Endothelial cell of umbilical vein (primary cell): ENCODE data around the gene RASGEF1C. TPM values are rescaled to one million over a fixed set of nuclear protein-coding genes. Genes with fewer than 3 reads are reported as not detected.

Experiments
- BruUV-seq: library from RNA; stranded (reverse); fragments of 400-500 nt; replicated peaks from 2 replicates; lab custom pipeline; 2021; lab: Mats Ljungman, UMichigan
- CTCF ChIA-PET: fragments of 300-600, 350-600 bp; sonication (Branson Sonifier 250); formaldehyde crosslinking; loops from one replicate; lab custom pipeline; 2021; ENCODE audit warnings: antibody characterized with exemption, inconsistent platforms; lab: Charles Lee
- POLR2A ChIA-PET: fragments of 300-600, 350-600 bp; sonication (Branson Sonifier 250); formaldehyde crosslinking; loops from one replicate; lab custom pipeline; 2021; ENCODE audit warnings: antibody characterized with exemption, inconsistent platforms; lab: Charles Lee
- DNase-seq: peaks from one replicate; pipeline ENCODE4 v3.0.0-alpha.2; 2011; ENCODE audit warnings: low read depth, low spot score
- FAIRE-seq: peaks from 2 replicates; lab custom pipeline; 2011; peaks lifted over from hg19 to GRCh38; lab: Jason Lieb, UNC
- H2AFZ ChIP-seq: 2 replicates; pipeline ENCODE4 v1.6.0; 2012; ENCODE audit warnings: low read depth, low read length, control low read depth, inconsistent platforms
- H3K27ac ChIP-seq: 2 replicates; pipeline ENCODE4 v1.5.1; 2011; ENCODE audit warnings: low read depth, mild to moderate bottlenecking, control low read depth, low read length, moderate library complexity; ENCODE audit not compliant: insufficient read depth
- H3K27me3 ChIP-seq, 2 experiments: 2 replicates each; pipeline versions ENCODE4 v1.6.0 to v1.6.1; 2011; ENCODE audit warnings: low read length in 2 of 2, mixed read lengths in 1 of 2; ENCODE audit not compliant: control insufficient read depth in 2 of 2, insufficient read depth in 2 of 2
- H3K36me3 ChIP-seq, 2 experiments: 2 replicates in 1 of 2; 3 replicates in 1 of 2; pipeline ENCODE4 v1.5.1; 2011; ENCODE audit warnings: low read length in 2 of 2, mild to moderate bottlenecking in 1 of 2, moderate library complexity in 1 of 2; ENCODE audit not compliant: control insufficient read depth in 2 of 2, insufficient read depth in 2 of 2; ENCODE audit errors: extremely low read depth in 1 of 2
- H3K4me1 ChIP-seq: 3 replicates; pipeline ENCODE4 v1.5.1; 2011; ENCODE audit warnings: mild to moderate bottlenecking, low read length; ENCODE audit not compliant: control insufficient read depth, insufficient read depth; ENCODE audit errors: extremely low read depth
- H3K4me2 ChIP-seq: 2 replicates; pipeline ENCODE4 v1.6.1; 2011; ENCODE audit warnings: low read length, control low read depth, mixed read lengths; ENCODE audit not compliant: insufficient read depth
- H3K4me3 ChIP-seq, 3 experiments: fragments of 200-600 bp in 1 of 3; sonication (generic), shearing (Covaris generic) in 1 of 3; replicated peaks in 1 of 3; 2 replicates each; pipeline ENCODE4 v1.5.1; 2011 to 2016; ENCODE audit warnings: control low read depth in 3 of 3, low read length in 3 of 3, mild to moderate bottlenecking in 2 of 3, inconsistent platforms in 1 of 3, low read depth in 1 of 3, moderate library complexity in 1 of 3; ENCODE audit not compliant: insufficient read depth in 1 of 3
- H3K79me2 ChIP-seq: 2 replicates; pipeline ENCODE4 v1.6.0; 2012; ENCODE audit warnings: low read length, inconsistent platforms; ENCODE audit not compliant: control insufficient read depth, insufficient read depth
- H3K9ac ChIP-seq: replicated peaks from 2 replicates; pipeline ENCODE3; 2011; ENCODE audit warnings: low read length, control low read depth; ENCODE audit not compliant: insufficient read depth; ENCODE audit errors: extremely low read depth
- H3K9me1 ChIP-seq: replicated peaks from 3 replicates; pipeline ENCODE4 v1.6.0; 2011; ENCODE audit warnings: mild to moderate bottlenecking, low read length; ENCODE audit not compliant: control insufficient read depth, insufficient read depth; ENCODE audit errors: extremely low read depth
- H3K9me3 ChIP-seq: replicated peaks from 2 replicates; pipeline ENCODE4 v1.5.1; 2012; ENCODE audit warnings: low read length, inconsistent platforms; ENCODE audit not compliant: control insufficient read depth, insufficient read depth
- H4K20me1 ChIP-seq: replicated peaks from 2 replicates; pipeline ENCODE3; 2011; ENCODE audit warnings: mild to moderate bottlenecking, low read length; ENCODE audit not compliant: control insufficient read depth, insufficient read depth; ENCODE audit errors: extremely low read depth
- EZH2 ChIP-seq: IDR thresholded peaks from 2 replicates; pipeline ENCODE4 v1.6.1; 2012; ENCODE audit warnings: borderline replicate concordance, low read depth, mild to moderate bottlenecking, moderate library complexity, low read length, inconsistent platforms; ENCODE audit not compliant: severe bottlenecking
- GATA2 ChIP-seq: IDR thresholded peaks from 2 replicates; pipeline ENCODE4 v1.7.0; 2011; ENCODE audit warnings: low read depth, mild to moderate bottlenecking, moderate library complexity, mixed read lengths, low read length; ENCODE audit not compliant: insufficient read length, insufficient read depth
- JUN ChIP-seq: IDR thresholded peaks from 2 replicates; pipeline ENCODE4 v1.6.1; 2011; ENCODE audit warnings: borderline replicate concordance, low read depth; ENCODE audit not compliant: insufficient read length, insufficient read depth
- MAX ChIP-seq: IDR thresholded peaks from 2 replicates; pipeline ENCODE4 v1.6.1; 2011; ENCODE audit not compliant: insufficient read depth, insufficient read length
- MYC ChIP-seq: IDR thresholded peaks from one replicate; pipeline ENCODE4 v1.6.1; 2011; ENCODE audit warnings: mild to moderate bottlenecking, low read depth, low read length
- POLR2A ChIP-seq: IDR thresholded peaks from 2 replicates; pipeline ENCODE4 v1.6.1; 2012; ENCODE audit warnings: low read depth, mild to moderate bottlenecking, control low read depth, low read length
- POLR2AphosphoS5 ChIP-seq: IDR thresholded peaks from 2 replicates; pipeline ENCODE4 v1.6.1; 2012; ENCODE audit warnings: low read depth, mild to moderate bottlenecking, control low read depth, low read length, moderate library complexity; ENCODE audit not compliant: insufficient read depth
- dilution Hi-C: fragments of 300-500 bp; cut with MboI; formaldehyde crosslinking; loops from one replicate; pipeline ENCODE4 v1.15.0; 2019; ENCODE audit warnings: low sequenced_read_pairs; ENCODE audit not compliant: extremely low pct_ligation_motif_present
- intact Hi-C: fragments of 100-400 bp; cut with micrococcal nuclease; formaldehyde crosslinking; loops from one replicate; pipeline ENCODE4 v1.10.0; 2022
- polyA plus RNA-seq, 4 experiments: library from polyadenylated mRNA; depleted of rRNA in 3 of 4; stranded (reverse) in 3 of 4; unstranded in 1 of 4; fragments of >200 nt; gene quantifications; 2 replicates each; pipeline versions ENCODE4 v1.2.1 to v1.2.3, GENCODE V29; 2011 to 2012; ENCODE audit warnings: missing spikeins in 1 of 4
- total RNA-seq: library from RNA; stranded (reverse); gene quantifications from 2 replicates; pipeline ENCODE4 v1.2.3, GENCODE V29; 2021
- TF ChIP-seq, protein P1 (sequence below), 2 donors: IDR thresholded peaks; 1 replicate in 1 of 2; 2 replicates in 1 of 2; pipeline ENCODE4 v1.5.1; 2011; ENCODE audit warnings: low read length in 2 of 2, mild to moderate bottlenecking in 2 of 2, moderate library complexity in 2 of 2, control low read depth in 1 of 2, inconsistent platforms in 1 of 2, low read depth in 1 of 2; ENCODE audit not compliant: insufficient read depth in 1 of 2; ENCODE audit errors: extremely low read depth in 1 of 2

Gene RASGEF1C
- total and polyA plus RNA-seq, 2 donors (not counting 3 experiments of a cell fraction or from before 2014, with no cell fraction given): not detected

DNA sequence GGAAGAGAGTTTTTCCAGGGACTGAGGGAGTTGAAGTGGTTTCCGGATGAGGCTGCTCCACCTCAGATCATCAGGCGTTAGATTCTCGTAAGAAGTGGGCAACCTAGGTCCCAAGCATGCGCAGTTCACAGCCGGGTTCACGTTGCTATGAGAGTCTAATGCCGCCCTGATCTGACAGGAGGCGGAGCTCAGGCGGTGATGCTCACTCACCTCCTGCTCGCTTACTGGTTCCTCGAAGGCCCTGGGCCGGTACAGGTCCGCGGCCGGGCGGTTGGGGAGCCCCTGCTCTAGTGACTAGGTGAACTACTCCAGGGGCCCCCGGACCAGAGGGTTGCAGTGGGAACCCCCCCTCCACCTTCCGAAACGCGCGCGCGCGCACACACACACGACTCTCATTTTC is 136.5 kb downstream of the RASGEF1C start:
- H4K20me1 ChIP-seq: no peaks in the 10 kb centered on the region
- ChIA-PET CTCF (no interaction called here), POLR2A (no interaction called here)
- DNase-seq (no peak), FAIRE-seq (no peak)
- H3K4me2 ChIP-seq: no peak overlapping the region
- H3K4me3 ChIP-seq: no peak overlapping the region
- no peaks in the 10 kb centered on the region for H3K9me3 ChIP-seq
- H3K27ac ChIP-seq: no peak overlapping the region
- dilution Hi-C loops (no loop called here), intact Hi-C loops (loop anchor here (1.0 to 5.0 kb wide), 5 partner anchors 46 to 270 kb away; partner anchors contain the start of genes MRNIP and SQSTM1)
- BruUV-seq: no TSS peak
- no peak overlapping the region for H2AFZ ChIP-seq
- H3K4me1 ChIP-seq: peaks cover 8% of the 10 kb centered on the region
- peaks cover 10% of the 10 kb centered on the region for H3K79me2 ChIP-seq
- no peak overlapping the region for H3K9ac ChIP-seq
- H3K9me1 ChIP-seq: no peaks in the 10 kb centered on the region
- H3K36me3 ChIP-seq: no peaks in the 10 kb centered on the region
- peaks cover 0 to 5% of the 10 kb centered on the region in 2 experiments for H3K27me3 ChIP-seq
- TF ChIP-seq, protein P1, sequence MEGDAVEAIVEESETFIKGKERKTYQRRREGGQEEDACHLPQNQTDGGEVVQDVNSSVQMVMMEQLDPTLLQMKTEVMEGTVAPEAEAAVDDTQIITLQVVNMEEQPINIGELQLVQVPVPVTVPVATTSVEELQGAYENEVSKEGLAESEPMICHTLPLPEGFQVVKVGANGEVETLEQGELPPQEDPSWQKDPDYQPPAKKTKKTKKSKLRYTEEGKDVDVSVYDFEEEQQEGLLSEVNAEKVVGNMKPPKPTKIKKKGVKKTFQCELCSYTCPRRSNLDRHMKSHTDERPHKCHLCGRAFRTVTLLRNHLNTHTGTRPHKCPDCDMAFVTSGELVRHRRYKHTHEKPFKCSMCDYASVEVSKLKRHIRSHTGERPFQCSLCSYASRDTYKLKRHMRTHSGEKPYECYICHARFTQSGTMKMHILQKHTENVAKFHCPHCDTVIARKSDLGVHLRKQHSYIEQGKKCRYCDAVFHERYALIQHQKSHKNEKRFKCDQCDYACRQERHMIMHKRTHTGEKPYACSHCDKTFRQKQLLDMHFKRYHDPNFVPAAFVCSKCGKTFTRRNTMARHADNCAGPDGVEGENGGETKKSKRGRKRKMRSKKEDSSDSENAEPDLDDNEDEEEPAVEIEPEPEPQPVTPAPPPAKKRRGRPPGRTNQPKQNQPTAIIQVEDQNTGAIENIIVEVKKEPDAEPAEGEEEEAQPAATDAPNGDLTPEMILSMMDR (IDR thresholded peaks at IDR 0.05; ENCODE audit: extremely low read depth in 1 of 2, insufficient read depth in 1 of 2, low read depth in 1 of 2, low read length in 2 of 2): no peak
- TF ChIP-seq MYC (no peak), POLR2AphosphoS5 (no peak), JUN (no peak), EZH2 (no peak), POLR2A (no peak)

- H3K9me3 ChIP-seq: no peaks in the 10 kb centered on the region
- BruUV-seq: no TSS peak
- TF ChIP-seq EZH2 (no peak), MAX (no peak), GATA2 (no peak)
- no peak for FAIRE-seq
- no peak overlapping the region for H3K27ac ChIP-seq
- DNase-seq: no peak
- H4K20me1 ChIP-seq: no peaks in the 10 kb centered on the region
- dilution Hi-C loops: no loop called here
- ChIA-PET POLR2A (no interaction called here), CTCF (no interaction called here)
- H3K9ac ChIP-seq: no peak overlapping the region
- H3K4me1 ChIP-seq: peaks cover 8% of the 10 kb centered on the region
- H3K4me3 ChIP-seq: no peak overlapping the region
- peaks cover 0 to 5% of the 10 kb centered on the region in 2 experiments for H3K27me3 ChIP-seq
- no peaks in the 10 kb centered on the region for H3K9me1 ChIP-seq
- H3K4me2 ChIP-seq: no peak overlapping the region
- H2AFZ ChIP-seq: no peak overlapping the region
- H3K79me2 ChIP-seq: peaks cover 10% of the 10 kb centered on the region
- intact Hi-C loops: loop anchor here (1.0 to 5.0 kb wide), 5 partner anchors 46 to 270 kb away; partner anchors contain the start of genes MRNIP and SQSTM1
- H3K36me3 ChIP-seq: no peaks in the 10 kb centered on the region
Measured at GRCh38 chr5:180072256-180072548, 136.8 kb downstream of the RASGEF1C start.
